HG03159 (cell line): ENCODE measurements around the gene OTUB2.

Experiments used
- ATAC-seq: cut with Tn5 transposase; IDR thresholded peaks from one replicate; pipeline ENCODE4 v1.9.1; 2021; ENCODE audit warnings: mild to moderate bottlenecking, moderate library complexity; ENCODE audit not compliant: unreplicated experiment

OTUB2 gene

GRCh38 chr14:94038921-94039629, 12.9 kb downstream of the OTUB2 start:
- no peak for ATAC-seq

- ATAC-seq: no peak
Measured at GRCh38 chr14:94040247-94040646, 14.1 kb downstream of the OTUB2 start.

- no peak for ATAC-seq
Measured at GRCh38 chr14:94040796-94041195, 14.7 kb downstream of the OTUB2 start.

- no peak for ATAC-seq
Measured at GRCh38 chr14:94041551-94042346, 15.6 kb downstream of the OTUB2 start.

- ATAC-seq: no peak
Measured at GRCh38 chr14:94042433-94043091, 16.4 kb downstream of the OTUB2 start.

GRCh38 chr14:94043111-94043755, 17.1 kb downstream of the OTUB2 start:
- no peak for ATAC-seq

GRCh38 chr14:94043756-94044475, 17.8 kb downstream of the OTUB2 start:
- no peak for ATAC-seq

GRCh38 chr14:94044476-94045091, 18.4 kb downstream of the OTUB2 start:
- ATAC-seq: no peak

- no peak for ATAC-seq
Measured at GRCh38 chr14:94045101-94045500, 19.0 kb downstream of the OTUB2 start.

GRCh38 chr14:94045563-94046345, 19.6 kb downstream of the OTUB2 start:
- no peak for ATAC-seq

- no peak for ATAC-seq
Measured at GRCh38 chr14:94046696-94047250, 20.6 kb downstream of the OTUB2 start.

- ATAC-seq: no peak
Measured at GRCh38 chr14:94047581-94047980, 21.4 kb downstream of the OTUB2 start.

- no peak for ATAC-seq
Measured at GRCh38 chr14:94048691-94049624, 22.8 kb downstream of the OTUB2 start.

GRCh38 chr14:94049625-94050023, 23.5 kb downstream of the OTUB2 start:
- no peak for ATAC-seq

GRCh38 chr14:94050231-94050880, 24.2 kb downstream of the OTUB2 start:
- no peak for ATAC-seq

- ATAC-seq: no peak
Measured at GRCh38 chr14:94051115-94051514, 25.0 kb downstream of the OTUB2 start.

- no peak for ATAC-seq
Measured at GRCh38 chr14:94051779-94052178, 25.6 kb downstream of the OTUB2 start.

GRCh38 chr14:94052199-94052598, 26.1 kb downstream of the OTUB2 start:
- no peak for ATAC-seq
